Liver (tissue), 9 donors: ENCODE measurements around the gene RAB22A. TPM values are rescaled to one million over a fixed set of nuclear protein-coding genes. Genes with fewer than 3 reads are reported as not detected.

Source experiments
- DNase-seq: peaks from one replicate; pipeline ENCODE4 v3.0.0-alpha.2; 2017; ENCODE audit warnings: low spot score
- H3K27ac ChIP-seq, 2 donors: one replicate each; pipeline ENCODE4 v1.7.0; 2013; ENCODE audit warnings: inconsistent platforms in 2 of 2, low read length in 2 of 2, control low read depth in 1 of 2, low read depth in 1 of 2, mild to moderate bottlenecking in 1 of 2
- H3K27me3 ChIP-seq, 4 donors: one replicate each; pipeline versions ENCODE4 v1.6.1 to v1.7.0; 2013; ENCODE audit warnings: low read length in 3 of 4, inconsistent platforms in 1 of 4, mild to moderate bottlenecking in 1 of 4, moderate library complexity in 1 of 4; ENCODE audit not compliant: control insufficient read depth in 4 of 4, insufficient read depth in 4 of 4
- H3K36me3 ChIP-seq, 4 donors: one replicate each; pipeline versions ENCODE4 v1.6.1 to v1.7.0; 2013; ENCODE audit warnings: low read length in 3 of 4, mild to moderate bottlenecking in 3 of 4, low read depth in 1 of 4, moderate library complexity in 1 of 4; ENCODE audit not compliant: control insufficient read depth in 4 of 4, insufficient read depth in 3 of 4
- H3K4me1 ChIP-seq, 4 donors: one replicate each; pipeline versions ENCODE4 v1.6.1 to v1.7.0; 2013; ENCODE audit warnings: low read length in 3 of 4, mild to moderate bottlenecking in 3 of 4, moderate library complexity in 1 of 4; ENCODE audit not compliant: control insufficient read depth in 4 of 4, insufficient read depth in 4 of 4
- H3K4me3 ChIP-seq, 3 donors: one replicate each; pipeline versions ENCODE4 v1.6.1 to v1.7.0; 2013; ENCODE audit warnings: low read length in 3 of 3, control low read depth in 1 of 3, low read depth in 1 of 3, mild to moderate bottlenecking in 1 of 3
- H3K9ac ChIP-seq, 2 donors: one replicate each; pipeline ENCODE4 v1.7.0; 2013; ENCODE audit warnings: low read length in 2 of 2, mild to moderate bottlenecking in 2 of 2, moderate library complexity in 2 of 2, control low read depth in 1 of 2, low read depth in 1 of 2
- H3K9me3 ChIP-seq, 4 donors: one replicate each; pipeline versions ENCODE4 v1.6.1 to v1.7.0; 2013; ENCODE audit warnings: low read length in 3 of 4; ENCODE audit not compliant: control insufficient read depth in 4 of 4
- EGR1 ChIP-seq, 2 donors: IDR thresholded peaks; 2 replicates each; pipeline ENCODE4 v1.6.1; 2016 to 2018; ENCODE audit warnings: antibody characterized with exemption in 2 of 2, low read depth in 2 of 2
- FOXA1 ChIP-seq: IDR thresholded peaks from 2 replicates; pipeline ENCODE4 v1.6.1; 2016; ENCODE audit warnings: antibody characterized with exemption
- FOXA2 ChIP-seq: IDR thresholded peaks from 2 replicates; pipeline ENCODE4 v1.6.1; 2016; ENCODE audit warnings: antibody characterized with exemption
- GABPA ChIP-seq, 2 donors: IDR thresholded peaks in 1 of 2; conservative IDR thresholded peaks in 1 of 2; 2 replicates each; pipeline ENCODE4 v1.6.1; 2016; ENCODE audit warnings: antibody characterized with exemption in 2 of 2, mild to moderate bottlenecking in 1 of 2, moderate library complexity in 1 of 2
- HNF4A ChIP-seq, 2 donors: conservative IDR thresholded peaks; 2 replicates each; pipeline ENCODE4 v1.6.1; 2016; ENCODE audit warnings: antibody characterized with exemption in 2 of 2, mild to moderate bottlenecking in 2 of 2
- HNF4G ChIP-seq: IDR thresholded peaks from 2 replicates; pipeline ENCODE4 v1.6.1; 2016; ENCODE audit warnings: antibody characterized with exemption
- JUND ChIP-seq, 2 donors: IDR thresholded peaks; 2 replicates each; pipeline ENCODE4 v1.6.1; 2016; ENCODE audit warnings: antibody characterized with exemption in 2 of 2
- RAD21 ChIP-seq, 2 donors: IDR thresholded peaks; 2 replicates each; pipeline ENCODE4 v1.6.1; 2016; ENCODE audit warnings: antibody characterized with exemption in 2 of 2, mild to moderate bottlenecking in 2 of 2
- SP1 ChIP-seq: IDR thresholded peaks from 2 replicates; pipeline ENCODE4 v1.6.1; 2018; ENCODE audit warnings: antibody characterized with exemption, mild to moderate bottlenecking
- TAF1 ChIP-seq: conservative IDR thresholded peaks from 2 replicates; pipeline ENCODE4 v1.6.1; 2016; ENCODE audit warnings: antibody characterized with exemption, mild to moderate bottlenecking
- YY1 ChIP-seq: IDR thresholded peaks from 2 replicates; pipeline ENCODE4 v1.6.1; 2016; ENCODE audit warnings: antibody characterized with exemption, mild to moderate bottlenecking
- WGBS: extraction: QIAGEN DNeasy Blood & Tissue Kit; methylation state at CpG from one replicate; pipeline ENCODE4 v1.1.7; 2013; 5-methylcytosine and 5-hydroxymethylcytosine counted together
- polyA plus RNA-seq, 2 donors: library from polyadenylated mRNA; stranded (reverse) in 1 of 2; unstranded in 1 of 2; fragments of 200-250 nt in 1 of 2; fragments of >200 nt in 1 of 2; fragmentation: Nextera tagmentation in 1 of 2; extraction: Ambion mirVana in 1 of 2; gene quantifications; one replicate each; pipeline versions ENCODE4 v1.2.1 to v1.2.3, GENCODE V29; 2013 to 2015
- total RNA-seq, 2 donors: library from RNA; depleted of rRNA; stranded (reverse); fragments of >200 nt; gene quantifications; one replicate each; pipeline ENCODE4 v1.2.3, GENCODE V29; 2014
- TF ChIP-seq, protein P1 (sequence below): IDR thresholded peaks from 2 replicates; pipeline ENCODE4 v1.6.1; 2016; ENCODE audit warnings: antibody characterized with exemption
- TF ChIP-seq, protein P2 (sequence below): IDR thresholded peaks from 2 replicates; pipeline ENCODE4 v1.6.1; 2016; ENCODE audit warnings: antibody characterized with exemption
- TF ChIP-seq, protein P3 (sequence below): IDR thresholded peaks from 2 replicates; pipeline ENCODE4 v1.6.1; 2016; ENCODE audit warnings: antibody characterized with exemption
- TF ChIP-seq, protein P4 (sequence below): IDR thresholded peaks from 2 replicates; pipeline ENCODE4 v1.6.1; 2016; ENCODE audit warnings: antibody characterized with exemption, mild to moderate bottlenecking
- donor health status: healthy.
- donor health status: healthy.
- donor health status: healthy.
- donor health status: healthy.
- donor health status: healthy.

Gene RAB22A
- total and polyA plus RNA-seq, 4 donors, result 3.0 to 8.1 (median 5.8) TPM

DNA sequence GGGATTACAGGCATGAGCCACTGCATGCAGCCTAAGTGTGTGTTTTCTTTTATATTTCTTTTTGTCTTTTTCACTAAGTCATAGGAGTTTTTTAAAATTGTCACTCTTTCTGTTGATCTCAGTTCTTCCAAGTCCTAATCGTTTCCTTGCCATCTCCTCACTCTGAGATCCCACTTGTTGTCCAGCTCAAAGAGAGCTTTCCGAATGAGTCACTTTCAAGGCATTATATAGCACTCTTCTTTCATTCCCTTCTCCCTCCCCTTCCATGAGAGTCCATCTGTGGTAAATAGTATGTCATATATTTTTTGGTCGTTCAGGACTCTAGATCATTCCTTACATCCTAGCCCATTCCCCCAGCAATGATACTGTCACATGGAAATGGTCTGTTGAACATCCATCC, 83.8 kb downstream of the RAB22A start:
- H3K27me3 ChIP-seq, result no peaks in the 10 kb centered on the region
- H3K36me3 ChIP-seq, result peaks cover 0 to 2% (median 0%) of the 10 kb centered on the region in 4 donors
- 92% methylated on average over 3 of the region's 3 CpGs for WGBS
- H3K4me1 ChIP-seq, result peaks cover 2 to 19% (median 12%) of the 10 kb centered on the region in 4 donors
- TF ChIP-seq, protein P1, sequence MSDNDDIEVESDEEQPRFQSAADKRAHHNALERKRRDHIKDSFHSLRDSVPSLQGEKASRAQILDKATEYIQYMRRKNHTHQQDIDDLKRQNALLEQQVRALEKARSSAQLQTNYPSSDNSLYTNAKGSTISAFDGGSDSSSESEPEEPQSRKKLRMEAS, result no peak
- TF ChIP-seq TAF1, result no peak
- no peak for TF ChIP-seq HNF4A (conservative IDR thresholded peaks at IDR 0.05)
- TF ChIP-seq, protein P2, sequence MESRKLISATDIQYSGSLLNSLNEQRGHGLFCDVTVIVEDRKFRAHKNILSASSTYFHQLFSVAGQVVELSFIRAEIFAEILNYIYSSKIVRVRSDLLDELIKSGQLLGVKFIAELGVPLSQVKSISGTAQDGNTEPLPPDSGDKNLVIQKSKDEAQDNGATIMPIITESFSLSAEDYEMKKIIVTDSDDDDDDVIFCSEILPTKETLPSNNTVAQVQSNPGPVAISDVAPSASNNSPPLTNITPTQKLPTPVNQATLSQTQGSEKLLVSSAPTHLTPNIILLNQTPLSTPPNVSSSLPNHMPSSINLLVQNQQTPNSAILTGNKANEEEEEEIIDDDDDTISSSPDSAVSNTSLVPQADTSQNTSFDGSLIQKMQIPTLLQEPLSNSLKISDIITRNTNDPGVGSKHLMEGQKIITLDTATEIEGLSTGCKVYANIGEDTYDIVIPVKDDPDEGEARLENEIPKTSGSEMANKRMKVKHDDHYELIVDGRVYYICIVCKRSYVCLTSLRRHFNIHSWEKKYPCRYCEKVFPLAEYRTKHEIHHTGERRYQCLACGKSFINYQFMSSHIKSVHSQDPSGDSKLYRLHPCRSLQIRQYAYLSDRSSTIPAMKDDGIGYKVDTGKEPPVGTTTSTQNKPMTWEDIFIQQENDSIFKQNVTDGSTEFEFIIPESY, result no peak
- TF ChIP-seq RAD21 (IDR thresholded peaks at IDR 0.05), result no peak
- no peak for TF ChIP-seq JUND (IDR thresholded peaks at IDR 0.05)
- no peak for TF ChIP-seq GABPA (IDR thresholded peaks at IDR 0.05 in 1 of 2, conservative IDR thresholded peaks at IDR 0.05 in 1 of 2)
- TF ChIP-seq, protein P3, sequence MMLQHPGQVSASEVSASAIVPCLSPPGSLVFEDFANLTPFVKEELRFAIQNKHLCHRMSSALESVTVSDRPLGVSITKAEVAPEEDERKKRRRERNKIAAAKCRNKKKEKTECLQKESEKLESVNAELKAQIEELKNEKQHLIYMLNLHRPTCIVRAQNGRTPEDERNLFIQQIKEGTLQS, result no peak
- TF ChIP-seq HNF4G, result no peak
- TF ChIP-seq FOXA2, result no peak
- TF ChIP-seq YY1, result no peak
- TF ChIP-seq, protein P4, sequence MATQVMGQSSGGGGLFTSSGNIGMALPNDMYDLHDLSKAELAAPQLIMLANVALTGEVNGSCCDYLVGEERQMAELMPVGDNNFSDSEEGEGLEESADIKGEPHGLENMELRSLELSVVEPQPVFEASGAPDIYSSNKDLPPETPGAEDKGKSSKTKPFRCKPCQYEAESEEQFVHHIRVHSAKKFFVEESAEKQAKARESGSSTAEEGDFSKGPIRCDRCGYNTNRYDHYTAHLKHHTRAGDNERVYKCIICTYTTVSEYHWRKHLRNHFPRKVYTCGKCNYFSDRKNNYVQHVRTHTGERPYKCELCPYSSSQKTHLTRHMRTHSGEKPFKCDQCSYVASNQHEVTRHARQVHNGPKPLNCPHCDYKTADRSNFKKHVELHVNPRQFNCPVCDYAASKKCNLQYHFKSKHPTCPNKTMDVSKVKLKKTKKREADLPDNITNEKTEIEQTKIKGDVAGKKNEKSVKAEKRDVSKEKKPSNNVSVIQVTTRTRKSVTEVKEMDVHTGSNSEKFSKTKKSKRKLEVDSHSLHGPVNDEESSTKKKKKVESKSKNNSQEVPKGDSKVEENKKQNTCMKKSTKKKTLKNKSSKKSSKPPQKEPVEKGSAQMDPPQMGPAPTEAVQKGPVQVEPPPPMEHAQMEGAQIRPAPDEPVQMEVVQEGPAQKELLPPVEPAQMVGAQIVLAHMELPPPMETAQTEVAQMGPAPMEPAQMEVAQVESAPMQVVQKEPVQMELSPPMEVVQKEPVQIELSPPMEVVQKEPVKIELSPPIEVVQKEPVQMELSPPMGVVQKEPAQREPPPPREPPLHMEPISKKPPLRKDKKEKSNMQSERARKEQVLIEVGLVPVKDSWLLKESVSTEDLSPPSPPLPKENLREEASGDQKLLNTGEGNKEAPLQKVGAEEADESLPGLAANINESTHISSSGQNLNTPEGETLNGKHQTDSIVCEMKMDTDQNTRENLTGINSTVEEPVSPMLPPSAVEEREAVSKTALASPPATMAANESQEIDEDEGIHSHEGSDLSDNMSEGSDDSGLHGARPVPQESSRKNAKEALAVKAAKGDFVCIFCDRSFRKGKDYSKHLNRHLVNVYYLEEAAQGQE, result no peak
- TF ChIP-seq FOXA1, result no peak
- no peak for TF ChIP-seq EGR1 (IDR thresholded peaks at IDR 0.05; ENCODE audit: low read depth in 2 of 2)
- no peak for TF ChIP-seq SP1
- no peak overlapping the region for H3K9ac ChIP-seq
- no peak for DNase-seq
- H3K27ac ChIP-seq, result no peak overlapping the region
- no peaks in the 10 kb centered on the region for H3K9me3 ChIP-seq
- H3K4me3 ChIP-seq, result no peak overlapping the region

DNA sequence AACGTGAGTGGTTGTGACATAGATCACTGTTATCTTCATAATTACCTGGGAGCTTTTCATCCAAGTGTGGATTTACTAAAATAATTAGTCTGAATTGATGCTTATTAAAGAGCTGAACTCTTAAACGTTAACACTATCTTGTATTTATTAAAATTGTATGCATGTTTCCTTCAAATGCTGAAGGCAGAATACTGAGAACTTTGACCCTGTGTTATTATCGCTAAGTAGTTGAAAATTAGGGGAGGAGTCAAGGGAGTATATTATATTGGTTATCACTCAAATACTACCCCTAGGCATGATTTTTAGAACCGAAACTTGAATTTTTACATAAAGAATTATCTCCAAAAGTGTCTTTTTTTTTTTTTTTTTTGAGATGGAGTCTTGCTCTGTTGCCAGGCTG, 85.3 kb downstream of the RAB22A start:
- DNase-seq, result no peak
- TF ChIP-seq SP1, result no peak
- H3K9ac ChIP-seq, result no peak overlapping the region
- H3K4me3 ChIP-seq, result no peak overlapping the region
- H3K27me3 ChIP-seq, result no peaks in the 10 kb centered on the region
- 78% methylated on average over 4 of the region's 4 CpGs for WGBS
- no peak overlapping the region for H3K27ac ChIP-seq
- H3K4me1 ChIP-seq, result peaks cover 2 to 22% (median 12%) of the 10 kb centered on the region in 4 donors
- H3K36me3 ChIP-seq, result peaks cover 0 to 2% (median 0%) of the 10 kb centered on the region in 4 donors
- no peaks in the 10 kb centered on the region for H3K9me3 ChIP-seq
